Measurements from ENCODE around the gene BTG4. TPM values are rescaled to one million over a fixed set of nuclear protein-coding genes. Genes with fewer than 3 reads are reported as not detected.

BTG4 gene
- total and polyA plus RNA-seq, 12 donors, result not detected

GRCh38 chr11:111524056-111524455, 11.9 kb upstream of the BTG4 start:
- intact Hi-C loops (cut with DNase I), result no loop called here
- TF ChIP-seq, protein P1, sequence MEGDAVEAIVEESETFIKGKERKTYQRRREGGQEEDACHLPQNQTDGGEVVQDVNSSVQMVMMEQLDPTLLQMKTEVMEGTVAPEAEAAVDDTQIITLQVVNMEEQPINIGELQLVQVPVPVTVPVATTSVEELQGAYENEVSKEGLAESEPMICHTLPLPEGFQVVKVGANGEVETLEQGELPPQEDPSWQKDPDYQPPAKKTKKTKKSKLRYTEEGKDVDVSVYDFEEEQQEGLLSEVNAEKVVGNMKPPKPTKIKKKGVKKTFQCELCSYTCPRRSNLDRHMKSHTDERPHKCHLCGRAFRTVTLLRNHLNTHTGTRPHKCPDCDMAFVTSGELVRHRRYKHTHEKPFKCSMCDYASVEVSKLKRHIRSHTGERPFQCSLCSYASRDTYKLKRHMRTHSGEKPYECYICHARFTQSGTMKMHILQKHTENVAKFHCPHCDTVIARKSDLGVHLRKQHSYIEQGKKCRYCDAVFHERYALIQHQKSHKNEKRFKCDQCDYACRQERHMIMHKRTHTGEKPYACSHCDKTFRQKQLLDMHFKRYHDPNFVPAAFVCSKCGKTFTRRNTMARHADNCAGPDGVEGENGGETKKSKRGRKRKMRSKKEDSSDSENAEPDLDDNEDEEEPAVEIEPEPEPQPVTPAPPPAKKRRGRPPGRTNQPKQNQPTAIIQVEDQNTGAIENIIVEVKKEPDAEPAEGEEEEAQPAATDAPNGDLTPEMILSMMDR (IDR thresholded peaks at IDR 0.05), result no peak
- TF ChIP-seq POLR2A (IDR thresholded peaks at IDR 0.05), result no peak
- peaks cover 10% of the 10 kb centered on the region for H3K27me3 ChIP-seq
- H3K9me3 ChIP-seq (replicated peaks in 1 of 3), result no peaks in the 10 kb centered on the region
- H3K4me1 ChIP-seq (replicated peaks in 1 of 2), result no peaks in the 10 kb centered on the region
- no peak for DNase-seq
- H3K4me3 ChIP-seq, result no peak overlapping the region
- no peaks in the 10 kb centered on the region for H3K36me3 ChIP-seq (replicated peaks in 1 of 2)
- 48 to 69% (median 53%) methylated on average over 1 of the region's 1 CpG for WGBS, 4 donors
- H3K27ac ChIP-seq, result no peak overlapping the region

DNA sequence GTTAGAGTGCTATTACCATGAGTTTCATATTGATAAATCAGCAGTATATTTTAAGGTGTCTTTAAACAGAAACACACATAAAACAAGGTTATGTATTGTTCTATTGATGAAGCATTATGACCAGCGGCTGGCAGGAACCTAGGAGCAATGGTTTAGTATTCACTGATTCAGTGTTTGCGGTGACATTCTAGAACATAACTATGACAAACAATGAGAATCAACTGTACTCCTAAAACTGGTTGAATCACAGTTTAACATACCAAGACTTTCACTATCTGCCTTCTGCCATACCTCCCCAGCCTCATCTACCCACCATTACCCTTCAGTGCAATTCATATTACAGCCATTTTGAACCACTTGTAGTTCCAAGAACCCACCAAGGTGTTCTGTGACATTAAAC, 11.2 kb upstream of the BTG4 start:
- Histone ChIP-seq H3K4me3 (no peak overlapping the region), H3K27me3 (peaks cover 10% of the 10 kb centered on the region), H3K36me3 (replicated peaks in 1 of 2) (no peaks in the 10 kb centered on the region), H3K4me1 (replicated peaks in 1 of 2) (no peaks in the 10 kb centered on the region), H3K27ac (no peak overlapping the region), H3K9me3 (replicated peaks in 1 of 3) (no peaks in the 10 kb centered on the region)
- no peak for TF ChIP-seq POLR2A (IDR thresholded peaks at IDR 0.05)
- TF ChIP-seq, protein P1 (IDR thresholded peaks at IDR 0.05), result no peak
- no peak for DNase-seq
- WGBS, 4 donors, result 88 to 95% (median 94%) methylated on average over 2 of the region's 2 CpGs
- intact Hi-C loops (cut with DNase I), result no loop called here

DNA sequence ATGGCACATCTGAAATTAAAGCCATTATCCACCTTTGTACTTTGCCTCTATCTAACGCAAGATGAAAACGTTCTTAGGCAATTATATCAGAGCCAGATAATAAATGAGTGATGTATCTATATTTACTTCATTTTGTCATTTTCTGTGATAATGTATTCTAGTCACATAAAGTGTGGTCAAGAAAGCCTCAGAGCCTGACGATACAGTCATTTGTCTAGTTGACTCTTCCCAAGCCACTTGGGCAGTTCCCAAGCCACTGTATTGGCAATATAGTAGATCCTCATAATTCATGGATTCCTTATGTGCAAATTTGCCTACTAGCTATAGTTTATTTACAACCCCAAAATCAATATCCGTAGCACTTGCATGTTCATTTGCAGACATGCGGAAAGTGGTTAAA, 10.2 kb upstream of the BTG4 start:
- no peak for DNase-seq
- intact Hi-C loops (cut with DNase I), result no loop called here
- WGBS, 4 donors, result 69 to 87% (median 82%) methylated on average over 5 of the region's 5 CpGs
- TF ChIP-seq POLR2A (IDR thresholded peaks at IDR 0.05), result no peak
- TF ChIP-seq, protein P1 (IDR thresholded peaks at IDR 0.05), result no peak
- H3K36me3 ChIP-seq (replicated peaks in 1 of 2), result no peaks in the 10 kb centered on the region
- H3K9me3 ChIP-seq (replicated peaks in 1 of 3), result no peaks in the 10 kb centered on the region
- peaks cover 10% of the 10 kb centered on the region for H3K27me3 ChIP-seq
- no peak overlapping the region for H3K27ac ChIP-seq
- no peaks in the 10 kb centered on the region for H3K4me1 ChIP-seq (replicated peaks in 1 of 2)
- no peak overlapping the region for H3K4me3 ChIP-seq

GRCh38 chr11:111521135-111521534, 8.9 kb upstream of the BTG4 start:
- intact Hi-C loops (cut with DNase I), result no loop called here
- no peak for TF ChIP-seq POLR2A (IDR thresholded peaks at IDR 0.05)
- TF ChIP-seq, protein P1 (IDR thresholded peaks at IDR 0.05), result no peak

More at GRCh38 chr11:111521135-111521534, 8.9 kb upstream of the BTG4 start:
- H3K4me1 ChIP-seq (replicated peaks in 1 of 2), result no peaks in the 10 kb centered on the region
- no peak overlapping the region for H3K4me3 ChIP-seq
- no peaks in the 10 kb centered on the region for H3K9me3 ChIP-seq (replicated peaks in 1 of 3)
- no peak overlapping the region for H3K27ac ChIP-seq
- 51 to 56% (median 52%) methylated on average over 2 of the region's 2 CpGs for WGBS, 4 donors
- no peaks in the 10 kb centered on the region for H3K36me3 ChIP-seq (replicated peaks in 1 of 2)
- H3K27me3 ChIP-seq, result peaks cover 10% of the 10 kb centered on the region
- DNase-seq, result no peak
